SK-N-SH (cell line): Measurements from ENCODE around the gene HOXA5. TPM values are rescaled to one million over a fixed set of nuclear protein-coding genes. Genes with fewer than 3 reads are reported as not detected.

Experiments
- CTCF ChIA-PET: fragments of 300-600, 350-600 bp; formaldehyde crosslinking; extraction: SDS; loops from one replicate; lab custom pipeline; 2021; lab: Yijun Ruan, JAX
- POLR2A ChIA-PET: fragments of 350-600 bp; sonication (Branson Sonifier 250); formaldehyde crosslinking; extraction: SDS; loops from one replicate; lab custom pipeline; 2020; ENCODE audit warnings: antibody characterized with exemption, inconsistent platforms; lab: Yijun Ruan, JAX
- DNase-seq: peaks from one replicate; pipeline ENCODE4 v3.0.0; 2012
- H2AFZ ChIP-seq: fragments of 200-600 bp; sonication (generic); 2 replicates; pipeline ENCODE4 v1.8.1; 2016; ENCODE audit warnings: antibody characterized with exemption, mild to moderate bottlenecking, low read depth
- H3F3A ChIP-seq: fragments of 200-600 bp; sonication (generic); replicated peaks from 2 replicates; pipeline ENCODE3; 2016; ENCODE audit warnings: antibody characterized with exemption, mild to moderate bottlenecking; ENCODE audit not compliant: insufficient read depth
- H3K27ac ChIP-seq, 2 experiments: fragments of 200-500 bp in 1 of 2; fragments of 200-600 bp in 1 of 2; sonication (Bioruptor generic) in 1 of 2; sonication (generic), shearing (Covaris generic) in 1 of 2; 2 replicates each; pipeline versions ENCODE4 v1.5.1 to v1.6.1; 2014 to 2016; ENCODE audit warnings: low read depth in 2 of 2, inconsistent platforms in 1 of 2, low read length in 1 of 2, mild to moderate bottlenecking in 1 of 2, mixed read lengths in 1 of 2
- H3K27me3 ChIP-seq: fragments of 200-600 bp; sonication (generic), shearing (Covaris generic); 2 replicates; pipeline ENCODE4 v1.6.1; 2016; ENCODE audit warnings: mixed run types; ENCODE audit not compliant: insufficient read depth
- H3K36me3 ChIP-seq, 2 experiments: fragments of 200-500 bp in 1 of 2; fragments of 200-600 bp in 1 of 2; sonication (Bioruptor generic) in 1 of 2; sonication (generic) in 1 of 2; replicated peaks in 1 of 2; 2 replicates each; pipeline versions ENCODE3 to v1.5.1; 2014 to 2016; ENCODE audit warnings: low read length in 1 of 2, mild to moderate bottlenecking in 1 of 2; ENCODE audit not compliant: insufficient read depth in 2 of 2, control insufficient read depth in 1 of 2
- H3K4me1 ChIP-seq, 2 experiments: fragments of 200-500 bp in 1 of 2; fragments of 200-600 bp in 1 of 2; sonication (Bioruptor generic) in 1 of 2; sonication (generic), shearing (Covaris generic) in 1 of 2; 2 replicates each; pipeline versions ENCODE4 v1.5.1 to v1.6.1; 2014 to 2016; ENCODE audit warnings: low read depth in 1 of 2, low read length in 1 of 2, mixed run types in 1 of 2; ENCODE audit not compliant: insufficient read depth in 2 of 2, control insufficient read depth in 1 of 2
- H3K4me2 ChIP-seq: fragments of 200-600 bp; sonication (generic), shearing (Covaris generic); 2 replicates; pipeline ENCODE4 v1.6.1; 2017; ENCODE audit warnings: mixed run types
- H3K4me3 ChIP-seq, 2 experiments: fragments of 200-500 bp in 1 of 2; fragments of 200-600 bp in 1 of 2; sonication (Bioruptor generic) in 1 of 2; sonication (generic), shearing (Covaris generic) in 1 of 2; 2 replicates each; pipeline versions ENCODE4 v1.5.1 to v1.8.1; 2014 to 2016; ENCODE audit warnings: low read depth in 2 of 2, inconsistent platforms in 1 of 2, low read length in 1 of 2, mild to moderate bottlenecking in 1 of 2, mixed read lengths in 1 of 2, moderate library complexity in 1 of 2
- H3K79me2 ChIP-seq: fragments of 200-600 bp; sonication (generic); 2 replicates; pipeline ENCODE4 v1.8.1; 2017; ENCODE audit warnings: mild to moderate bottlenecking; ENCODE audit not compliant: insufficient read depth
- H3K9ac ChIP-seq: fragments of 200-600 bp; sonication (generic); 2 replicates; pipeline ENCODE4 v1.6.1; 2017; ENCODE audit warnings: mixed run types
- H3K9me2 ChIP-seq: fragments of 200-600 bp; sonication (generic); 2 replicates; pipeline ENCODE4 v1.6.1; 2017; ENCODE audit warnings: mixed run types
- H3K9me3 ChIP-seq: fragments of 200-600 bp; sonication (generic); 2 replicates; pipeline ENCODE4 v1.6.1; 2017; ENCODE audit warnings: mixed run types, mild to moderate bottlenecking, moderate library complexity
- H4K20me1 ChIP-seq: fragments of 200-600 bp; sonication (generic); 2 replicates; pipeline ENCODE4 v1.6.1; 2017; ENCODE audit warnings: mild to moderate bottlenecking, mixed run types; ENCODE audit not compliant: insufficient read depth
- CHD2 ChIP-seq: fragments of 150-350 bp; IDR thresholded peaks from 2 replicates; pipeline ENCODE4 v1.6.1; 2018; ENCODE audit warnings: low read length; ENCODE audit not compliant: partially characterized antibody
- CTCF ChIP-seq: fragments of 200-600 bp; sonication (generic); IDR thresholded peaks from 2 replicates; pipeline ENCODE4 v1.6.1; 2017; ENCODE audit warnings: antibody characterized with exemption, mild to moderate bottlenecking, moderate library complexity
- ELF1 ChIP-seq: IDR thresholded peaks from 2 replicates; pipeline ENCODE4 v1.4.0; 2012
- FOXJ3 ChIP-seq: sonication (generic); formaldehyde crosslinking; IDR thresholded peaks from 2 replicates; pipeline ENCODE4 v1.5.1; 2020; ENCODE audit warnings: mild to moderate bottlenecking, missing genetic modification reagents
- FOXM1 ChIP-seq: IDR thresholded peaks from 2 replicates; pipeline ENCODE4 v1.4.0; 2012; ENCODE audit warnings: low read depth, mild to moderate bottlenecking
- MAX ChIP-seq: IDR thresholded peaks from 2 replicates; pipeline ENCODE4 v1.4.0; 2012; ENCODE audit warnings: low read depth
- NFIC ChIP-seq: IDR thresholded peaks from 2 replicates; pipeline ENCODE4 v1.4.0; 2012; ENCODE audit warnings: borderline replicate concordance
- PBX3 ChIP-seq: IDR thresholded peaks from 2 replicates; pipeline ENCODE4; 2012
- POLR2AphosphoS5 ChIP-seq: IDR thresholded peaks from 2 replicates; pipeline ENCODE4 v1.6.1; 2012; ENCODE audit warnings: low read depth, low read length
- RAD21 ChIP-seq: IDR thresholded peaks from 2 replicates; pipeline ENCODE4 v1.6.1; 2012; ENCODE audit warnings: mild to moderate bottlenecking, low read length
- RXRA ChIP-seq: IDR thresholded peaks from 2 replicates; pipeline ENCODE4 v1.4.0; 2012; ENCODE audit warnings: low read depth, mild to moderate bottlenecking, borderline replicate concordance
- SIN3A ChIP-seq: IDR thresholded peaks from 2 replicates; pipeline ENCODE4 v1.6.1; 2012; ENCODE audit warnings: low read depth, mild to moderate bottlenecking, low read length, moderate library complexity, borderline replicate concordance
- SMC3 ChIP-seq: IDR thresholded peaks from 2 replicates; pipeline ENCODE4 v1.6.1; 2012; ENCODE audit warnings: low read depth, low read length, improper control_type of control experiment
- TAF1 ChIP-seq: IDR thresholded peaks from 2 replicates; pipeline ENCODE4 v1.6.1; 2012; ENCODE audit warnings: low read depth, mild to moderate bottlenecking, low read length, moderate library complexity, borderline replicate concordance
- YY1 ChIP-seq: IDR thresholded peaks from 2 replicates; pipeline ENCODE4 v1.4.0; 2012; ENCODE audit warnings: low read depth, mild to moderate bottlenecking
- WGBS: methylation state at CpG from one replicate; pipeline ENCODE4 v1.1.6; 2017; ENCODE audit warnings: low lambda C conversion rate; 5-methylcytosine and 5-hydroxymethylcytosine counted together
- polyA plus RNA-seq, 3 experiments: library from polyadenylated mRNA; depleted of rRNA; stranded (reverse); fragments of >200 nt; gene quantifications; 2 replicates each; pipeline ENCODE4 v1.2.3, GENCODE V29; 2012

HOXA5 gene
- polyA plus RNA-seq, 1 of the 3 experiments (the other 2 are of a cell fraction): not detected

- TF ChIP-seq CTCF (no peak), RXRA (no peak), SIN3A (no peak)
- TF ChIP-seq, all 33 proteins: peak for 0
Measured at GRCh38 chr7:27138472-27138871, 5.0 kb downstream of the HOXA5 start (continued).

GRCh38 chr7:27137640-27138315 lies 5.7 kb downstream of the HOXA5 start:
- ChIA-PET POLR2A (no interaction called here), CTCF (interaction anchor here (0.6 kb wide), 1 partner anchor 13 kb away, joined by 3 read pairs; no protein-coding TSS in a partner anchor)
- Histone ChIP-seq H3K9me3 (no peaks in the 10 kb centered on the region), H3K4me1 (no peaks in the 10 kb centered on the region), H3K36me3 (no peaks in the 10 kb centered on the region), H3K4me2 (no peak overlapping the region), H3K27ac (no peak overlapping the region), H3K79me2 (no peaks in the 10 kb centered on the region), H3K9me2 (no peaks in the 10 kb centered on the region), H3K27me3 (peaks cover 100% of the 10 kb centered on the region), H3K9ac (no peak overlapping the region), H4K20me1 (no peaks in the 10 kb centered on the region), H2AFZ (no peak overlapping the region), H3F3A (no peaks in the 10 kb centered on the region), H3K4me3 (no peak overlapping the region)
- TF ChIP-seq CTCF (no peak), TAF1 (no peak), ELF1 (no peak), POLR2AphosphoS5 (no peak), MAX (no peak), PBX3 (no peak), CHD2 (no peak), FOXM1 (no peak), FOXJ3 (no peak), YY1 (no peak), SMC3 (no peak), RAD21 (no peak), NFIC (no peak)
- no peak for DNase-seq
- 7% methylated on average over 2 of the region's 2 CpGs for WGBS
